IMR-90 (cell line): Measurements from ENCODE around the gene TBCC. TPM values are rescaled to one million over a fixed set of nuclear protein-coding genes. Genes with fewer than 3 reads are reported as not detected.

Source experiments
- ATAC-seq: fragments of 200-7000 bp; cut with Tn5 transposase; 2 replicates; pipeline ENCODE4 v1.9.1; 2020; ENCODE audit warnings: low read depth, mild to moderate bottlenecking, moderate library complexity
- BruUV-seq: library from RNA; stranded (reverse); fragments of 400-500 nt; replicated peaks from 2 replicates; lab custom pipeline; 2021; lab: Mats Ljungman, UMichigan
- CTCF ChIA-PET: fragments of 300-600 bp; formaldehyde crosslinking; extraction: SDS; loops from one replicate; lab custom pipeline; 2021; ENCODE audit warnings: antibody characterized with exemption; lab: Yijun Ruan, JAX
- POLR2A ChIA-PET: fragments of 300-600 bp; sonication (Branson Sonifier 250); formaldehyde crosslinking; loops from one replicate; lab custom pipeline; 2022; ENCODE audit warnings: antibody characterized with exemption; ENCODE audit not compliant: unreplicated experiment; lab: Charles Lee
- DNase-seq: peaks from one replicate; pipeline ENCODE4 v3.0.0; 2013
- H2AFZ ChIP-seq: replicated peaks from 2 replicates; pipeline ENCODE3; 2013; ENCODE audit warnings: low read length, mild to moderate bottlenecking; ENCODE audit not compliant: poor library complexity
- H2AK5ac ChIP-seq: 2 replicates; pipeline ENCODE4 v1.6.1; 2013; ENCODE audit warnings: low read depth, low read length, inconsistent platforms
- H2AK9ac ChIP-seq: replicated peaks from 2 replicates; pipeline ENCODE3; 2013; ENCODE audit warnings: mild to moderate bottlenecking, low read depth, low read length, moderate library complexity; ENCODE audit not compliant: poor library complexity
- H2BK120ac ChIP-seq: 2 replicates; pipeline ENCODE4 v1.6.1; 2013; ENCODE audit warnings: low read depth, low read length, inconsistent platforms
- H2BK15ac ChIP-seq: 3 replicates; pipeline ENCODE4 v1.6.1; 2013; ENCODE audit warnings: low read depth, low read length, inconsistent platforms
- H2BK20ac ChIP-seq: 2 replicates; pipeline ENCODE4 v1.6.1; 2013; ENCODE audit warnings: low read depth, mild to moderate bottlenecking, inconsistent platforms, low read length, moderate library complexity
- H2BK5ac ChIP-seq: 2 replicates; pipeline ENCODE4 v1.6.1; 2013; ENCODE audit warnings: mild to moderate bottlenecking, low read depth, low read length, inconsistent platforms; ENCODE audit not compliant: poor library complexity, severe bottlenecking
- H3K14ac ChIP-seq: replicated peaks from 2 replicates; pipeline ENCODE4 v1.6.1; 2013; ENCODE audit warnings: low read depth, low read length, inconsistent platforms
- H3K18ac ChIP-seq: 2 replicates; pipeline ENCODE4 v1.6.1; 2013; ENCODE audit warnings: low read depth, low read length, control low read depth
- H3K23ac ChIP-seq: 2 replicates; pipeline ENCODE4 v1.6.1; 2013; ENCODE audit warnings: low read depth, low read length, inconsistent platforms
- H3K27ac ChIP-seq: 2 replicates; pipeline ENCODE4 v1.5.1; 2013; ENCODE audit warnings: mild to moderate bottlenecking, control low read depth, low read length; ENCODE audit not compliant: insufficient read depth
- H3K27me3 ChIP-seq: 2 replicates; pipeline ENCODE4 v1.6.1; 2013; ENCODE audit warnings: low read length; ENCODE audit not compliant: control insufficient read depth, insufficient read depth
- H3K36me3 ChIP-seq: 2 replicates; pipeline ENCODE4 v1.6.1; 2013; ENCODE audit warnings: low read length, mixed read lengths; ENCODE audit not compliant: control insufficient read depth, insufficient read depth
- H3K4ac ChIP-seq: 2 replicates; pipeline ENCODE4 v1.6.1; 2013; ENCODE audit warnings: low read depth, low read length, inconsistent platforms
- H3K4me1 ChIP-seq: 2 replicates; pipeline ENCODE4 v1.6.1; 2013; ENCODE audit warnings: low read length, mixed read lengths; ENCODE audit not compliant: control insufficient read depth, insufficient read depth
- H3K4me2 ChIP-seq: 2 replicates; pipeline ENCODE4 v1.6.1; 2013; ENCODE audit warnings: low read depth, mild to moderate bottlenecking, control low read depth, low read length, moderate library complexity
- H3K4me3 ChIP-seq: 2 replicates; pipeline ENCODE4 v1.5.1; 2013; ENCODE audit warnings: low read depth, mild to moderate bottlenecking, control low read depth, low read length, moderate library complexity; ENCODE audit not compliant: insufficient read depth
- H3K56ac ChIP-seq: 2 replicates; pipeline ENCODE4 v1.6.1; 2013; ENCODE audit warnings: low read length, inconsistent platforms; ENCODE audit not compliant: insufficient read depth; ENCODE audit errors: extremely low read depth
- H3K79me1 ChIP-seq, 2 experiments: 2 replicates each; pipeline ENCODE4 v1.6.1; 2013; ENCODE audit warnings: low read length in 2 of 2, inconsistent platforms in 1 of 2, low read depth in 1 of 2
- H3K9ac ChIP-seq: 2 replicates; pipeline ENCODE4 v1.6.1; 2013; ENCODE audit warnings: low read depth, low read length, control low read depth
- H3K9me1 ChIP-seq: 2 replicates; pipeline ENCODE4 v1.6.1; 2013; ENCODE audit warnings: low read length, inconsistent platforms; ENCODE audit not compliant: insufficient read depth
- H3K9me3 ChIP-seq: 2 replicates; pipeline ENCODE4 v1.6.1; 2013; ENCODE audit warnings: low read length; ENCODE audit not compliant: control insufficient read depth, insufficient read depth
- H4K20me1 ChIP-seq: 2 replicates; pipeline ENCODE4 v1.6.1; 2013; ENCODE audit warnings: low read length, inconsistent platforms; ENCODE audit not compliant: insufficient read depth
- H4K5ac ChIP-seq: 2 replicates; pipeline ENCODE4 v1.6.1; 2013; ENCODE audit warnings: mild to moderate bottlenecking, low read depth, low read length, control low read depth
- H4K8ac ChIP-seq, 2 experiments: 2 replicates each; pipeline ENCODE4 v1.6.1; 2013; ENCODE audit warnings: low read depth in 2 of 2, low read length in 2 of 2, control low read depth in 1 of 2, inconsistent platforms in 1 of 2
- H4K91ac ChIP-seq: 2 replicates; pipeline ENCODE4 v1.6.1; 2013; ENCODE audit warnings: low read depth, low read length, inconsistent platforms; ENCODE audit not compliant: insufficient read depth
- BHLHE40 ChIP-seq: fragments of 150-350 bp; IDR thresholded peaks from 2 replicates; pipeline ENCODE4 v1.6.1; 2016; ENCODE audit warnings: mild to moderate bottlenecking, low read depth, low read length
- CEBPB ChIP-seq: IDR thresholded peaks from 2 replicates; pipeline ENCODE4 v1.6.1; 2012; ENCODE audit warnings: low read depth, low read length, improper control_type of control experiment
- CHD1 ChIP-seq: IDR thresholded peaks from 2 replicates; pipeline ENCODE4 v1.6.1; 2012; ENCODE audit warnings: low read depth, low read length, improper control_type of control experiment
- ELK1 ChIP-seq: fragments of 150-350 bp; IDR thresholded peaks from 2 replicates; pipeline ENCODE4 v1.6.1; 2016; ENCODE audit warnings: low read depth, mild to moderate bottlenecking, low read length, moderate library complexity, borderline replicate concordance
- FOS ChIP-seq: fragments of 150-350 bp; IDR thresholded peaks from 2 replicates; pipeline ENCODE4 v1.6.1; 2016; ENCODE audit warnings: low read depth, low read length
- MAZ ChIP-seq: IDR thresholded peaks from 2 replicates; pipeline ENCODE4 v1.6.1; 2012; ENCODE audit warnings: low read depth, mild to moderate bottlenecking, low read length, improper control_type of control experiment, moderate library complexity, borderline replicate concordance
- MXI1 ChIP-seq: IDR thresholded peaks from 2 replicates; pipeline ENCODE4 v1.6.1; 2012; ENCODE audit warnings: low read depth, mild to moderate bottlenecking, low read length, moderate library complexity, borderline replicate concordance
- NFE2L2 ChIP-seq: fragments of 150-350 bp; IDR thresholded peaks from 2 replicates; pipeline ENCODE4 v1.6.1; 2016; ENCODE audit warnings: low read depth, mild to moderate bottlenecking, low read length
- POLR2A ChIP-seq: IDR thresholded peaks from 2 replicates; pipeline ENCODE4 v1.6.1; 2012; ENCODE audit warnings: mild to moderate bottlenecking, low read depth, low read length
- RCOR1 ChIP-seq: IDR thresholded peaks from 2 replicates; pipeline ENCODE4 v1.6.1; 2012; ENCODE audit warnings: mild to moderate bottlenecking, low read length, improper control_type of control experiment; ENCODE audit not compliant: insufficient replicate concordance
- RFX5 ChIP-seq: IDR thresholded peaks from 2 replicates; pipeline ENCODE4 v1.8.0; 2012; ENCODE audit warnings: low read depth, mild to moderate bottlenecking, low read length, moderate library complexity
- SMC3 ChIP-seq: fragments of 150-350 bp; IDR thresholded peaks from 2 replicates; pipeline ENCODE4 v1.6.1; 2016; ENCODE audit warnings: low read depth, mild to moderate bottlenecking, antibody characterized with exemption, low read length, moderate library complexity
- USF2 ChIP-seq: fragments of 150-350 bp; IDR thresholded peaks from 2 replicates; pipeline ENCODE4 v1.6.1; 2017; ENCODE audit warnings: mild to moderate bottlenecking, antibody characterized with exemption, low read length, low read depth
- WGBS, 2 experiments: methylation state at CpG; one replicate each; pipeline versions ENCODE4 v1.1.5 to v1.1.7; 2013; ENCODE audit warnings: missing lambda C conversion rate in 2 of 2; ENCODE audit not compliant: insufficient read length in 1 of 2; ENCODE audit errors: extremely low coverage in 2 of 2; 5-methylcytosine and 5-hydroxymethylcytosine counted together
- dilution Hi-C: fragments of 300-500 bp; cut with HindIII; formaldehyde crosslinking; loops from one replicate; pipeline ENCODE4 v1.14.3; 2018; ENCODE audit warnings: low sequenced_read_pairs; ENCODE audit not compliant: unreplicated experiment
- in situ Hi-C: fragments of 300-500 bp; cut with MboI; formaldehyde crosslinking; loops from 3 replicates; pipeline ENCODE4 v1.14.3; 2019; ENCODE audit warnings: low sequenced_read_pairs, inconsistent platforms, mixed read lengths
- intact Hi-C: fragments of 100-400 bp; cut with micrococcal nuclease; formaldehyde crosslinking; loops from 2 replicates; pipeline ENCODE4 v1.10.0; 2022
- polyA plus RNA-seq, 3 experiments: library from polyadenylated mRNA; depleted of rRNA; stranded (reverse); fragments of >200 nt; gene quantifications; 2 replicates each; pipeline ENCODE4 v1.2.3, GENCODE V29; 2012; ENCODE audit warnings: low replicate concordance in 1 of 3
- total RNA-seq: library from RNA; depleted of rRNA; stranded (reverse); fragments of >200 nt; gene quantifications from 2 replicates; pipeline ENCODE4 v1.2.3, GENCODE V29; 2012

Gene TBCC
- total and polyA plus RNA-seq, 2 of the 4 experiments (the other 2 are of a cell fraction) = 23.0 to 32.6 TPM

DNA sequence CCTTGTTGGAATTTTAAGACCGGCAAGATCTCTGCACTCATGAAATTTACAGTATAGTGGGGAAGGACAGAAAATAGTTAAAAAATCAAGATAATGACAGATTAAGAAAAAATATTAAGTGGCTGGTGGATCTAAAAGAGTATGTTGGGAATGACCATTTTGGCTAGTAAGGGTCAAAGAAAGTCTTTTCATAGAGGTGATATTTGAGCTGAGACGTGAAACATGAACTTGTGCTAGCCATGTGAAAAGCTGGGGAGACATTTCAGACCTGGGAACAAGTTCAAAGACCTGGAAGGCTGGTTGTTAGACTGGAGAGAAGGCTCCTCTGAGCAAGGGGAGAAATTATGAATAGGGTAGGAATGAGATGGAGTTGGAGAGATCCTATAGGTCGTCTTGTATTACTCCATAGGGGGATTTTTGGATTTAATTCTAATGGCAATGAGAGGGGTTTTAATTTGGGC lies 40.7 kb upstream of the TBCC start:
- CTCF ChIA-PET = interaction anchor here (0.6 kb wide), 1 partner anchor 66 kb away, joined by 3 read pairs; no protein-coding TSS in a partner anchor
- dilution Hi-C loops = no loop called here

More for the DNA sequence above, 40.7 kb upstream of the TBCC start:
- in situ Hi-C loops (no loop called here), intact Hi-C loops (no loop called here)
- H2BK15ac ChIP-seq = no peak overlapping the region
- H3K79me1 ChIP-seq = peaks cover 25 to 73% of the 10 kb centered on the region in 2 experiments
- no peak for DNase-seq
- H3K18ac ChIP-seq = no peak overlapping the region
- no peak overlapping the region for H2BK20ac ChIP-seq
- H2AK5ac ChIP-seq = no peak overlapping the region
- H4K5ac ChIP-seq = no peak overlapping the region
- H3K14ac ChIP-seq = no peak overlapping the region
- WGBS, 2 experiments = 100% methylated on average over 2 of the region's 3 CpGs; no CpG with 5 or more reads in 1 of the 2 experiments
- no peak overlapping the region; a peak in 1 of 4 replicates for H4K8ac ChIP-seq
- H2AK9ac ChIP-seq = no peak overlapping the region
- peak overlapping the region; percentile 33; the same call in 1 of the 2 replicates for H3K4me2 ChIP-seq
- H2AFZ ChIP-seq = no peak overlapping the region
- H3K4ac ChIP-seq = no peak overlapping the region
- H3K27me3 ChIP-seq = no peaks in the 10 kb centered on the region
- peaks cover 9% of the 10 kb centered on the region for H4K20me1 ChIP-seq
- no peak for TF ChIP-seq ELK1
- TF ChIP-seq POLR2A = no peak
- no peak for TF ChIP-seq SMC3
- no peak for TF ChIP-seq RCOR1
- TF ChIP-seq FOS = no peak
- no peak for TF ChIP-seq RFX5
- TF ChIP-seq CEBPB = no peak
- no peak for TF ChIP-seq NFE2L2
- no peak for TF ChIP-seq MXI1
- no peak for TF ChIP-seq MAZ
- no peak for TF ChIP-seq BHLHE40
- no peak for TF ChIP-seq CHD1
- TF ChIP-seq USF2 = no peak
- no peak overlapping the region for H3K56ac ChIP-seq
- POLR2A ChIA-PET = no interaction called here
- no peak for ATAC-seq
- H2BK5ac ChIP-seq = no peak overlapping the region
- peaks cover 3% of the 10 kb centered on the region; the same call in 1 of the 2 replicates for H3K36me3 ChIP-seq
- H3K23ac ChIP-seq = peak overlapping the region; percentile 1; the same call in 1 of the 2 replicates
- no peak overlapping the region for H3K4me3 ChIP-seq
- BruUV-seq = no TSS peak
- peaks cover 10% of the 10 kb centered on the region for H3K9me1 ChIP-seq
- no peak overlapping the region for H3K27ac ChIP-seq
- no peaks in the 10 kb centered on the region for H3K9me3 ChIP-seq
- H2BK120ac ChIP-seq = no peak overlapping the region
- H3K4me1 ChIP-seq = peaks cover 13% of the 10 kb centered on the region
- no peak overlapping the region for H3K9ac ChIP-seq
- H4K91ac ChIP-seq = no peak overlapping the region
